ENCODE data around the gene NDUFB10.
"Not testable (repeated sequence)": the region's sequence is repeated elsewhere in the genome, so short reads cannot be mapped to it uniquely, and the experiment has no call there.

NDUFB10 gene

DNA sequence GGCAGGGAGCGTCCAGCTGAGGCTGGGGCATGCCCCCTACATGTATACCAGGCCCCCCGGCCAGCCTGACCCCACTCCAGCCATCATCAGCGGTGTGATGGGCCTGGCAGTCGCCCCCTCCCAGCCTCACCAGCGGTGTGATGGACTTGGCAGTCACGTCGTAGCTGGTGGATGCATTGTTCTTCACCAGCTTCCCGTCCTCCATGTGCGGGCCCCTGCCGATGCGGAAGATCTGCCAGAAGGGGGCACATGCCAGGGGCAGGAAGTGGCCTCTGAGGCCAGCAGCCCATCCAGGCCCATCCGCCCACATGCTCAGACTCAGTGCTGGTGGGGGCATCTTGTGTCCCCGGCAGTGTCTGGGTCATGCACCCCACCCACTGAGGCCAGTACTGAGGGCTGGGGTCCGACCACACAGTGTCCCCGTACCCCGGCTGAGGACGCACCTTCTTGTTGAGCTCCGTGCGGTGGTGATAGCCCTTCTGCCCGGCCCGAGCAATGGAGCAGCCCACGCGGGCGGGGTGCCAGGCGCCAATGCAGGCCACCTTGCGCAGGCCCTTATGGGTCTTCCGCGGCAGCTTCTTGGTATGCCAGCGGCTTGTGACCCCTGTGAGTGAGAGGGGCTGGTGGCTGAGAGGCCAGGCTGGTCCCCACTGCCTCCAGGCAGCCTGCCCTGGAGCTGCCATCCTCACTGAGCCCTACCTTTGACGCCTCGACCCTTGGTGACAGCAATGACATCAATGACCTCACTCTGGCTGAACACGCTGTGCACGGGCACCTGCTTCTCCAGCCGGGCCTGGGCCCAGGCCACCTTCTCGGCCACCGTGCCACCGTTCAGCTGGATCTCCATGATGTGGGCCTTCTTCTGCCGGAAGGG lies 12.6 kb upstream of the NDUFB10 start:
- DNase-seq (ENCODE audit: low spot score): no peak

GRCh38 chr16:1947369-1947670 lies 12.0 kb upstream of the NDUFB10 start:
- DNase-seq (ENCODE audit: low spot score): no peak

DNA sequence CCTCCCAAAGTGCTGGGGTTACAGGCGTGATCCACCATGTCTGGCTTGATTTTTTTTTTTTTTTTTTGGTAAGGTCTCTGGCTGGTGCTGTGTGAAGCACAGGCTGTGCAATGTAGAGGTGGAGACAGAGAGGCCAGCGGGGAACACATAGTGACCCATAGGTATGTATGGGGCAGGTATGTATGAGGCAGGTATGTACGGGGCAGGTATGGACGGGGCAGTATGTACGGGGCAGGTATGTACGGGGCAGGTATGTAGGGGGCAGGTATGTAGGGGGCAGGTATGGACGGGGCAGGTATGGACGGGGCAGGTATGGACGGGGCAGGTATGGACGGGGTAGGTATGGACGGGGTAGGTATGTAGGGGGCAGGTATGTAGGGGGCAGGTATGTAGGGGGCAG lies 9.8 kb upstream of the NDUFB10 start:
- no peak for DNase-seq (ENCODE audit: low spot score)

GRCh38 chr16:1950047-1950446 lies 9.3 kb upstream of the NDUFB10 start:
- no peak for DNase-seq (ENCODE audit: low spot score)

- DNase-seq (ENCODE audit: low spot score): no peak
Measured at GRCh38 chr16:1950559-1950958, 8.8 kb upstream of the NDUFB10 start.

- no peak for DNase-seq (ENCODE audit: low spot score)
Measured at GRCh38 chr16:1953734-1954133, 5.6 kb upstream of the NDUFB10 start.

GRCh38 chr16:1957434-1958142 lies 1.8 kb upstream of the NDUFB10 start:
- not testable (repeated sequence) for DNase-seq (ENCODE audit: low spot score)

- not testable (repeated sequence) for DNase-seq (ENCODE audit: low spot score)
Measured at GRCh38 chr16:1958143-1958491, 1.2 kb upstream of the NDUFB10 start.

DNA sequence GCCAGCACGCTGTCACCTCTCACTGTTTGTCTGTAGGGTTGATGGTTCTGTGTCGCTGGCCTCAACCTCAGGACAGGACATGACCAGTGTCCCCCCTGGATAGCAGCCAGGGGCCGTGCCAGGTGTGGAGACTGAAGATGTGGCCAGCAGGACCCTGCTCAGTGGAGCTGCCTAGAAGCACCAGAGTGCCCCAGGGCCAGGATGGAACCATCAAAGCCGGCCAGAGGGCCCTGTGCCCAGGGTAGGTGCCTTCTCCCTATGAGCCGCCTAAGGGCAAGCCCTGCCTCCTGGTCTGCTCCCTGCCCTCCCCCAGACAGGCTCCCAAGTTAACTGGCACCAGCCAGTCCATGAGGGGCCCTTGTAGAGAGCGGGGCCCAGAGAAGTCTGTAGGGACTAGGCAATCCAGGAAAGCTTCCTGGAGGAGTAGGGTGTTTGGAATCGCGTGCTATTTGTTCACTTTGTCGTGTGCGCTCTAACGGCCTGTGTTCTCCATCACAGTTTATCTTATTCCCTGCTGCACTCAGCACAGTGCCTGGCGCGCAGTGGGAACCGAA lies 546 bp upstream of the NDUFB10 start:
- no peak for DNase-seq (ENCODE audit: low spot score)

DNA sequence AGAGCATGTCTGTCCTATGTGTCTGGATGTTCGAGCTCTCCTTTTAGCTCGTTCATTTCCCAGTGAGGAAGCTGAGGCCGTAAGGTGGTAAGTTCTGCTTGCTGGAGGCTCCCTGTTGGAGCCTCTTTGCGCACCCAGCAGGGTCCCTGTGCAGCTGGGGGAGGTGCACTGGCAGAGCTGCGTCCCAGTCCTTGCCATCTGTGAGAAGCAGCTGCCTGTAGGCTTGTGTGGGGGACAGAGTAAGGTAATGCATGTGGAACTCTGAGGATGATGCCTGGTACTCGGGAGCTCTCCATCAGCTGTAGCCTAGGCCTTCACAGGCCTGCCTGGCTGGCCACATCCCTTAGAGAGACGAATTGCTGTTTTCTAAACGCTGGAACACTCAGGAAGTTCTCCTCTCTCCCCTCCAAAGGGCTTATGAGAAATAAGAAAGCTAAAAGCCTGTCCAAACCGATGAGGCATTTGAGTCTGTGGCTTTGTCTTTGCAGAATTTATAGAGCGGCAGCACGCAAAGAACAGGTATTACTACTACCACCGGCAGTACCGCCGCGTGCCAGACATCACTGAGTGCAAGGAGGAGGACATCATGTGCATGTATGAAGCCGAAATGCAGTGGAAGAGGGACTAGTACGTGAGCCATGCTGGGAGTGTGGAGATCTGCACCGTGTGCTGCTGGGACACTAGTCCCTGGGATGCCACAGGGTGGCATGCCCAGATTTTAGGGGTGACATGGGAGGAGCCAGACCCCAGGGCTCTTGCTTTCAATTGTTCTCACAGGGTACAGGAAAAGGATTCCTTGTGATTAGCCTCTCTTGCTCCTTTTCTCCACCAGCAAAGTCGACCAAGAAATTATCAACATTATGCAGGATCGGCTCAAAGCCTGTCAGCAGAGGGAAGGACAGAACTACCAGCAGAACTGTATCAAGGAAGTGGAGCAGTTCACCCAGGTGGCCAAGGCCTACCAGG lies 1.6 kb downstream of the NDUFB10 start:
- DNase-seq (ENCODE audit: low spot score): no peak

- DNase-seq (ENCODE audit: low spot score): no peak
Measured at GRCh38 chr16:1961651-1962067, 2.3 kb downstream of the NDUFB10 start.

- not testable (repeated sequence) for DNase-seq (ENCODE audit: low spot score)
Measured at GRCh38 chr16:1962161-1963153, 3.1 kb downstream of the NDUFB10 start.

DNA sequence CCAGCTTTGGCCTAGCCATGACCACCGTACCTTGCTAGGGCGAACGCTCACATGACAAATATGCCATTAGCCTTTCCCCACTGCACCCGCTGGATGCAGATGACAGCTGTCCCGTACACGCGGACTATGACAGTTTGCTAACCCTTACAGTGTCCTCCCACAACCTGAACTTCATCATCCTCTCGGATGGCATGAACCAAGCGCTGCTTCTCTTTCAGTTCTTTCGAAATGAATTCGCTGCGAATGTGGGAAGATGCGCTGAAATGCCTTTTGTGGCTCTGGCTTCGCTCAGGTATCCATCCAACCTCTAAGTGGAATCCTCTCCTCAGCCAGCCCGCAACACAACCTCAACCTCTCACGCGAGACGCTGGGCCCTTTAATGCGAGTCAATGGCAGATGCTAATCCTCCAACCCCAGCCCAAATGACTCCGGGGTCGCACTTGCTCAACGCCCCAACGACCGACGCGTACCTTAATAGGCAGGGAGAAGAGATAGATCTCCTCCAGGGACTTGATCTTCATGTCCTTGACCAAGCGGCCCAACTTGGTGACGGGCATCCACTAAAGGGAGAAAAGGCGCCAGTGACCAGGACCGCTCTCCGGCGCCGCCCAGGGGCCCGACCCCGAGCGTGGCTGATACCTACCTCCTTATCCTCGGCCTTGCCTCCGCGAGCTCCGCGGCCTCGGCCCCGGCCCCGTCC lies 4.6 kb downstream of the NDUFB10 start:
- DNase-seq (ENCODE audit: low spot score): no peak

- peak; percentile 100 for DNase-seq (ENCODE audit: low spot score)
Measured at GRCh38 chr16:1964506-1965395, 5.4 kb downstream of the NDUFB10 start, which contains the start of gene RPS2. RPS2 (minus strand) TSS chr16:1964826; CDS start chr16:1964625, 201 bp downstream.

- DNase-seq (ENCODE audit: low spot score): no peak
Measured at GRCh38 chr16:1965396-1966001, 6.2 kb downstream of the NDUFB10 start.

DNA sequence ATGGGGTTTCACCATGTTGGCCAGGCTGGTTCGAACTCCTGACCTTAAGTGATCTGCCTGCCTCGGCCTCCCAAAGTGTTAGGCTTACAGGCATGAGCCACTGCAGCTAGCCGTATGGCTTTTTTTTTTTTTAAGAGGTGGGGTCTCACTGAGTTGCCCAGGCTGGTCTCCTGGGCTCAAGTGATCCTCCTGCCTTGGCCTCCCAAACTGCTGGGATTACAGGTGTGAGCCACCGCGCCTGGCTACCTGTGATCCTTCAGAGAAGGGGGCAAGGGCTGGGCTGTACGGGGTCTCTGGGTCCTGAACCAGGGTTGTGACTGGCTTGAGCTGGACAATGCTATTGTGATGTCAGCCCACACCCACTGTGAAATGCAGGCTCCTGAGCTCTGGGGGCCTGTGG lies 7.1 kb downstream of the NDUFB10 start, which contains the start of gene RNF151:
RNF151 (plus strand) TSS at position 397 of the 400 bp plus-strand sequence. CDS start 26 bp downstream, outside the sequence.
- no peak for DNase-seq (ENCODE audit: low spot score)

- DNase-seq (ENCODE audit: low spot score): no peak
Measured at GRCh38 chr16:1968146-1968953, 9.0 kb downstream of the NDUFB10 start.

Measured in COLO829 (cell line).